Activated T-cell treated with anti-CD3 and anti-CD28 coated beads for 48 hours (primary cell): ENCODE measurements around the gene TMED8.
"Not testable (repeated sequence)": the region's sequence is repeated elsewhere in the genome, so short reads cannot be mapped to it uniquely, and the experiment has no call there.

Source experiments
- DNase-seq: peaks from one replicate; pipeline ENCODE4 v3.0.0-alpha.2; 2020; ENCODE audit warnings: low read depth

The TMED8 gene

GRCh38 chr14:77359626-77360025, 17.3 kb downstream of the TMED8 start:
- no peak for DNase-seq

- DNase-seq: no peak
Measured at GRCh38 chr14:77356899-77357298, 20.0 kb downstream of the TMED8 start.

GRCh38 chr14:77355811-77356210, 21.1 kb downstream of the TMED8 start:
- no peak for DNase-seq

GRCh38 chr14:77353469-77354141, 23.3 kb downstream of the TMED8 start:
- DNase-seq: no peak

GRCh38 chr14:77347751-77348150, 29.1 kb downstream of the TMED8 start:
- DNase-seq: no peak

GRCh38 chr14:77346495-77346894, 30.4 kb downstream of the TMED8 start:
- DNase-seq: no peak

GRCh38 chr14:77344377-77344996, 32.4 kb downstream of the TMED8 start:
- DNase-seq: no peak

GRCh38 chr14:77343662-77344061, 33.2 kb downstream of the TMED8 start:
- no peak for DNase-seq

- no peak for DNase-seq
Measured at GRCh38 chr14:77342726-77343397, 34.0 kb downstream of the TMED8 start.

- DNase-seq: no peak
Measured at GRCh38 chr14:77340389-77340788, 36.5 kb downstream of the TMED8 start.

- no peak for DNase-seq
Measured at GRCh38 chr14:77339407-77339806, 37.5 kb downstream of the TMED8 start.

GRCh38 chr14:77338302-77338701, 38.6 kb downstream of the TMED8 start:
- DNase-seq: no peak

GRCh38 chr14:77337880-77338279, 39.0 kb downstream of the TMED8 start:
- DNase-seq: no peak

- DNase-seq: not testable (repeated sequence)
Measured at GRCh38 chr14:77337255-77337654, 39.6 kb downstream of the TMED8 start.

GRCh38 chr14:77335576-77335975, 41.3 kb downstream of the TMED8 start:
- DNase-seq: no peak

GRCh38 chr14:77329872-77330271, 47.0 kb downstream of the TMED8 start:
- DNase-seq: no peak

GRCh38 chr14:77327111-77327510, 49.8 kb downstream of the TMED8 start:
- no peak for DNase-seq

GRCh38 chr14:77325746-77326094, 51.2 kb downstream of the TMED8 start:
- DNase-seq: no peak

GRCh38 chr14:77324816-77325745, 51.8 kb downstream of the TMED8 start:
- no peak for DNase-seq

GRCh38 chr14:77324289-77324688, 52.6 kb downstream of the TMED8 start:
- no peak for DNase-seq

- no peak for DNase-seq
Measured at GRCh38 chr14:77323571-77323970, 53.3 kb downstream of the TMED8 start.

GRCh38 chr14:77322951-77323350, 53.9 kb downstream of the TMED8 start:
- no peak for DNase-seq
